NCI-H2081 treated with DMSO at 0.1 percent for 48 hours (cell line): ENCODE measurements around the gene TMEM86B.

Source experiments
- DNase-seq: peaks from one replicate; lab custom pipeline; 2025; lab: John Stamatoyannopoulos, UW

TMEM86B gene

DNA sequence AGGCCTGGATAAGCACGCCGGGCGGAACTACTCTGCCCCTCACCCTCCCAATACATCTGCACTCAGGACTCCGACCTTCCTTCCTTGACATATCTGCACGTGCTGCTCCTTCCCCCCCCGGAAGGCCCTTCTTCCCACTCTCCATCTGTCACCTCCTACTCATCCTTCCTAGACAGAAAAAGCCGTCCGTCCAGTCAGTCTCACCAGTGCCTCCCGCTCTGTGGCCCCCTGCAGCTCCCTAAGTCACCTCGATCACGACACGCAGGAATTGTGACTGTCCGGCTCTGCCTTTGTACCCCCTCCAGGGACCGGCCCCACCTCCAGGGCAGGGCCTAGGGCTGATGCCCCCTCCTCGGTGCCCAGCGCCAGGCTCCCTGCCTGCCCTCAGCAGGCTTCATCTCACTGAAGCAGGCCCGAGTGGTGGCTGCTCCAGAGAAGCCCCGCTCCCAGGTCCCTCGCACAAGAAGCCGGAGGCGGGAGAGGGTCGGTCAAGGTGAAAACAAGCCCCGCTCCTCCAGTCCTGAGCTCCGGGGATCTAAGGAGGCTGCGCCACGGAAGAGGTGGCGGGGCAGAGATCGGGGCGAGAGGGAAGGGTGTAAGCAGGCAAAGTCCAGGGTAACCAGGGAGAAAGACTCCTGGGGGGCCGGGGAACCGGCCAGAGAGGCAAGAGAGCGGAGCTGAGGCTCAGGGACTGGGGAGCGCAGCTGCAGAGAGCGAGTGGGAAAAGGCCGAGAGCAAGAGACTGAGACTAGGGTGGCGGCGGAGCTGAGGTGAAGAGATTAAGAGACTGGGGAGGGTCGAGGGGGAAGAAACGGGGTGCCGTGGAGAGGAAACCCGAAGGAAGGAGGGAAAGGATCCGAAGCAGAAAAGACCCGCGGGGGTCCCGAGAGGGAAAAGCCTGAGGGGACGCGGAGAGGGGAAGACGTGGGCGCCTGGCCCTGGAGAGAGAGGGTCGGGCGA is 29.2 kb upstream of the TMEM86B start:
- DNase-seq, result no peak

GRCh38 chr19:55256562-55257460 is 28.2 kb upstream of the TMEM86B start:
- DNase-seq, result no peak

DNA sequence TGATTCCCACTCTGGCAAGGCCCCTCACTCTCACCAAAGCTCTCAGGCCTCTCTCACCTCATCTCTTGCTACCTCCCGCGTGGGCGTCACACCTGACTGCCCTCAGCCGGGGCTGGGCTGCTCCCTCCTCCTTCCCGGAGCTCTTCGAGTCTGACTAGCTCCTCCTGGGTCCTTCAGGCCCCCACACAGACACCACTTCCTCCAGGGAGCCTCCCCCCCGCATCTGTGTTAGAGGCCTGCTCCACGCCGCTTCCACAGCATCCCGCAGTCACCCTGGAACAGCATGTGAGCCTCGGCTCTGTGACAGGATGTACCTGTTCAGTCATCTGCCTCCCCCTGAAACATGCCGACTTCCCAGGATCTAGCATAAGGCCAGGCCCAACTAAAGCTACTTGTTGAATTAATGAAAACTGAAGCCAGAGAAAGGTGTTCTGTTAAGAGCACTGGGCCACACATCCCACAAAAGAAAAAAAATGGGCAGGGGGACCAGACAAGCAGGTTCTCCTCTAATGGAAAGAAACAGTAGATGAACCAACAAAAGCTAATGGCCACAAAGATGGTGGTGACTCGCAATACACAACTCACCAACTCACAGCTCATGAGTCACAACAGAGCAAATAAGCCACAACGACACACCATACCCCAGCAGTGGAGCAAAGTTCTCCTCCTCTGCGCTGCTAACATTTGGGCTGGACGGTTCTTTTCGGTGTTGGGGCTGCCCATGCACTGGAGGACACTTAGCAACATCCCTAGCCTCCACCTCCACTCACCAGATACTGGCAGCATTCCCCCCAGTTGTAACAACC is 27.3 kb upstream of the TMEM86B start:
- DNase-seq, result no peak

- DNase-seq, result no peak
These were observed 26.0 kb upstream of the TMEM86B start for GRCh38 chr19:55254625-55254977.

DNA sequence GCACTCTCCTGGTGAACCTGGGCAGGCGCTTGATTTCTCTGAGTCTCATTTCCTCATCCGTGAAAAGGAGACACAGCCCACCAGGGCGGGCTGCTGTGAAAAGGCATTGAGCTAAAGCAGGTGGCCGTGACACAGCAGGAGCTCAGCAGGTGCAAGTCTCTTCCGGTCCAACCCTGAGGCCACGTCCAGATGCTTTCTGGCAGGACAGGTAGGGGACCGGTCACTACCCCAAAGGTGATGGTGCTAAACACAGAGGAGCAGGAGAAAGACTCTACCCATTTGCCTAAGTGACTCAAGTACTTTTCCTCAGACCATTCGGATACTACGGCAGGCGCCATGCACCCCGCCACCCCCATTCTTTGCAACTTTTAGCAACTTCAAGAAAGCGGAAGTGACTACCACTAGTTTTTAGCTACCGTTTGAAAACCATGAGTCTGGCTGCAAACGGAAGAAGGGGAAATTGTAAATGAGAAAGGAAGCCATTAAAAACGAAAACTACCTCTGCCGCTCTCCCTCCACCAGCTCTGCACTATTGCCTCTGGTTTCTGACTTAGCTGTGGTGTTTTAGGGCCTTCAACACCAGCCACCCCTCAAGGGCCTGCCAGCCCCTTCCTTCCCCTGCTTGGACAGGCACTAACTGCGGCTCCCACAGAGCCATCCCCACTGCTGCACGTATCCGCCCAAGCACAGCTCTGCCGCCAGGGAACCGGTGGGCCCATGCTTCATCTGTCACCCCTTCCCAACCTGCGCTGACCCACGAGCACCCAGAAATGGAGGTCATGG is 25.5 kb upstream of the TMEM86B start:
- no peak for DNase-seq

- DNase-seq, result no peak
These were observed 24.4 kb upstream of the TMEM86B start for GRCh38 chr19:55252760-55253663.

DNA sequence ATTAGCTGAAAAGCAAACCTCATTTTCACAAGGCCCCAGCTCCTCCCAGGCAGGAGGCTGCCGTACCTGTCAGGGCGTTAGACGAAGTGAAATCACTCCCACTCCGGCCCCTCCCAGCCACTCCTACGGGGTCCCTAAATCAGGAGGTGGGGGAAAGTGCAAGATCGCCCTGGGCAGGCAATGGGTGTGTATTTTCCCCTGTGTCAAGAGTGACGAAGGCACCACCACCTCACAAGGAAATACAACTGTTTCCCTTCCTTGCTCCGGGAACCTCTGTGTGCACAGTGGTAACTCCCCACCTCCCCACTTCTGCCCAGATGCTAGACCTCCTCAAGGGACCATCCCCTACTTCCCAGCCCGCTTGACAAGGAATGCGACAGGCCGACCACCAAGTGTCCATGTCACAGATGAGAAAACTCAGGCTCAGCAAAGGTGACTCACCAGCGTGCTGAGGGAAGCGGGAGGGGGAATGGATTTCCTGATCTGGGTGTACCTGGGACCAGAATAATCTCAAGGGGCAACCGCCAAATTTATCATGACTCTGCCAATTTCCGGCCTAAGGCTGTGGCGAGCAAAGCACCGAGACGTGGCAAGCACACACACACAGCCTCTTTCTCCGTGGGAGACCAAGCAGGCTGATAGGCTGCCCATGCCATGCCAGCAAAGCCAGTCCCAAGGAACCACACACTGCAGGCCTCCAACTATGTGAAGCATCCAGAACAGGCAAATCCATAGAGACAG is 22.9 kb upstream of the TMEM86B start:
- no peak for DNase-seq

GRCh38 chr19:55250262-55251036 is 21.9 kb upstream of the TMEM86B start:
- DNase-seq, result no peak

DNA sequence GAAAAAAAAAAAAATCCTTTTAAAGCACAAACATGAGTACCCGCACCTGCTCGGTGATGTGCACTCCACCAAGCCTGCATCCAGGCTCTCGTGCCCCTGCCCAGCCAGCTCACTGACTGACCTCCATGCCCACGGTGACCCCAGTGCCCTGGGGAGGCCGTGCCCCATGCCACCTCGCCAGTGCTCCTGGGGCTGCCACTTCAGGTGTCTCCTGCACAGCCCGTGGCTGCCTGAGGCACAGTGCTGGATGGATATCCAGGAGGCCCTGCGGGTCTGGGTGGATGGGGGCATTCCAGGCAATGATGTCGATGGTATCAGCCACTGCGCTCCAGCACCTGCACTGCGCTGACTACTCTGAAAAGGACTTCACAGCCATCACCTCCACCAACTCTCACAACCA is 21.3 kb upstream of the TMEM86B start:
- DNase-seq, result no peak

DNA sequence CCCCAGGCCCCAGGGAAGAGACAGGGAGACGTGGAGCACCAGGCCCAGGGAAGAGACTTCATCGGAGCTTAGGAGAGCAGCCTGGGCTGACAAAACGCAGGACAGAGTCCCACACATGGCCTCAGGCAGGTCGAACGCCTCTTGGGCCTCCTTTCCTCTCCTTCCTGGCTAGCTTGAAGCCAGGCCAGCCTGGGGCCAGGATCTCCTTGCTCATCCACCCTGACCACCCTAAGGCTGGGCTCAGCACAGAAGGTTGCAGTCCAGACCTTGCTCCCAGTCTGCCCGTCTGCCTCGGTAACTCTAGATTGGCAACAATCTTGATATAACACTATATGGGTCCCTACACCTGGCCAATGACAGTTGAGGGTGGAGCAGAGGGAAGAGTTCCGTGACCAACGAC is 20.1 kb upstream of the TMEM86B start:
- DNase-seq, result no peak

- no peak for DNase-seq
These were observed 19.7 kb upstream of the TMEM86B start for GRCh38 chr19:55248166-55248675.

GRCh38 chr19:55247621-55248099 is 19.1 kb upstream of the TMEM86B start:
- no peak for DNase-seq

- DNase-seq, result no peak
These were observed 18.2 kb upstream of the TMEM86B start for GRCh38 chr19:55246462-55247451.

DNA sequence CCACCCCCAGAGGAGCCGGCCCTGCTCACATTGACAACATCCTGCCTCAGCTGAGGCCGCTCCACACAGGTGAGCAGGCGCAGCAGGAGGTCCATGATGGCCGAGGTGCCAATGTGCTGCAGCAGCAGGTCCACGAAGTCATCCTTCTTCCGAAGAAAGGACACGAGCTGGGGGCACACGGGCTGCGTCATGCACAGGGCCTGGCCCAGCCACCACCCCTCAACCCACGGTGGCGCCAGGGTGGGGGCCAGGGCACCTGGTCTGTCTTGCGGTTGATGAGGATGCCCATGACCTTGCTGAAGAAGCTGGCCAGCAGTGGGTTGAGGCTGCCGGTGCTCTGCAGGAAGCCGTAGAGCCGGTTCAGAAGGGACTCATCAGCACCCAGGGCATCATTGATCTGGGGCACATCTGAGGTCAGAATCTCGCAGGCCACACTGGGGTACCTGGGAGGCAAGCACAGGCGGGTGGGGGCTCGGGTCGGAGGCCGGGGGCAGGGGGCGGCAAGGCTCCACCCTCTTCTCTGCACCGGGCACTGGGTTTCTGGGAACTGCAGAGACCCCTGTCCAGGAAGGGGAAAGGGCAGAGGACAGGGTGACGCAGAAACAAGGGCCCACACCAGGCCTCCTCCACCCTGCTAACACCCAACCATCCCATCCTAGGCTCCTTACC is 16.8 kb upstream of the TMEM86B start:
- DNase-seq, result no peak

GRCh38 chr19:55244004-55244680 is 15.6 kb upstream of the TMEM86B start:
- no peak for DNase-seq

- no peak for DNase-seq
These were observed 14.0 kb upstream of the TMEM86B start for GRCh38 chr19:55242517-55242916.
